WTC11 (cell line): ENCODE results near the gene SPAG9. TPM values are rescaled to one million over a fixed set of nuclear protein-coding genes. Genes with fewer than 3 reads are reported as not detected.

Experiments used
- ATAC-seq: fragments of 200-7000 bp; cut with Tn5 transposase; 2 replicates; pipeline ENCODE4 v1.10.0; 2021; ENCODE audit warnings: mild to moderate bottlenecking, moderate library complexity
- CTCF ChIA-PET: fragments of 300-600 bp; sonication (Branson Sonifier 250); formaldehyde crosslinking; loops from one replicate; lab custom pipeline; 2021; ENCODE audit warnings: antibody characterized with exemption; lab: Charles Lee
- POLR2A ChIA-PET: fragments of 350-600 bp; sonication (Branson Sonifier 250); formaldehyde crosslinking; loops from one replicate; lab custom pipeline; 2021; ENCODE audit warnings: antibody characterized with exemption; lab: Charles Lee
- DNase-seq: peaks from one replicate; pipeline ENCODE4 v3.0.0; 2021; ENCODE audit warnings: low spot score
- H3K27ac Mint-ChIP-seq: 2 replicates; pipeline ENCODE4 v1.8.0; 2021; ENCODE audit warnings: mixed read lengths
- H3K27me3 Mint-ChIP-seq: 2 replicates; pipeline ENCODE4 v1.8.0; 2021; ENCODE audit warnings: low read depth, mild to moderate bottlenecking, moderate library complexity, mixed read lengths
- H3K36me3 Mint-ChIP-seq: 2 replicates; pipeline ENCODE4 v1.8.0; 2021; ENCODE audit warnings: mixed read lengths
- H3K4me1 Mint-ChIP-seq: 2 replicates; pipeline ENCODE4 v1.8.0; 2022; ENCODE audit warnings: mixed read lengths
- H3K4me3 Mint-ChIP-seq: 2 replicates; pipeline ENCODE4 v1.8.0; 2021; ENCODE audit warnings: mild to moderate bottlenecking, moderate library complexity, mixed read lengths
- H3K9me3 Mint-ChIP-seq: 2 replicates; pipeline ENCODE4 v1.8.0; 2021; ENCODE audit warnings: mixed read lengths
- CBFB ChIP-seq: sonication (generic); formaldehyde crosslinking; IDR thresholded peaks from 2 replicates; pipeline ENCODE4 v1.8.1; 2022; ENCODE audit warnings: mild to moderate bottlenecking, low read depth, missing genetic modification reagents
- JUN ChIP-seq: sonication (generic); formaldehyde crosslinking; IDR thresholded peaks from 2 replicates; pipeline ENCODE4 v1.8.0; 2023; ENCODE audit warnings: mild to moderate bottlenecking, missing genetic modification reagents
- SMAD3 ChIP-seq: sonication (generic); formaldehyde crosslinking; IDR thresholded peaks from 2 replicates; pipeline ENCODE4 v1.8.0; 2022; ENCODE audit warnings: missing genetic modification reagents, mild to moderate bottlenecking, borderline replicate concordance
- ZBTB21 ChIP-seq: sonication (generic); formaldehyde crosslinking; IDR thresholded peaks from 2 replicates; pipeline ENCODE4 v1.8.1; 2023; ENCODE audit warnings: mild to moderate bottlenecking, missing genetic modification reagents, borderline replicate concordance
- ZNF219 ChIP-seq: sonication (generic); formaldehyde crosslinking; IDR thresholded peaks from 2 replicates; pipeline ENCODE4 v1.8.0; 2023; ENCODE audit warnings: missing genetic modification reagents, mild to moderate bottlenecking, borderline replicate concordance
- ZNF263 ChIP-seq: sonication (generic); formaldehyde crosslinking; IDR thresholded peaks from 2 replicates; pipeline ENCODE4 v1.8.1; 2022; ENCODE audit warnings: low read depth, mild to moderate bottlenecking, moderate library complexity, missing genetic modification reagents
- ZNF317 ChIP-seq: sonication (generic); formaldehyde crosslinking; IDR thresholded peaks from 2 replicates; pipeline ENCODE4 v1.8.1; 2023; ENCODE audit warnings: low read depth, mild to moderate bottlenecking, moderate library complexity, missing genetic modification reagents, borderline replicate concordance
- total RNA-seq: library from RNA; stranded (reverse); gene quantifications from 3 replicates; pipeline ENCODE4 v1.2.3, GENCODE V29; 2021
- TF ChIP-seq, protein P1 (sequence below): sonication (generic); formaldehyde crosslinking; IDR thresholded peaks from 2 replicates; pipeline ENCODE4 v1.8.0; 2023; ENCODE audit warnings: missing genetic modification reagents, mild to moderate bottlenecking, borderline replicate concordance
- TF ChIP-seq, protein P2 (sequence below): sonication (generic); formaldehyde crosslinking; IDR thresholded peaks from 2 replicates; pipeline ENCODE4 v1.8.1; 2023; ENCODE audit warnings: mild to moderate bottlenecking, missing genetic modification reagents
- TF ChIP-seq, protein P3 (sequence below): sonication (generic); formaldehyde crosslinking; IDR thresholded peaks from 2 replicates; pipeline ENCODE4 v1.8.0; 2023; ENCODE audit warnings: mild to moderate bottlenecking, missing genetic modification reagents
- TF ChIP-seq, protein P4 (sequence below): sonication (generic); formaldehyde crosslinking; IDR thresholded peaks from 2 replicates; pipeline ENCODE4 v1.8.0; 2022; ENCODE audit warnings: mild to moderate bottlenecking, missing genetic modification reagents
- TF ChIP-seq, protein P5 (sequence below): sonication (generic); formaldehyde crosslinking; IDR thresholded peaks from 2 replicates; pipeline ENCODE4 v1.8.1; 2023; ENCODE audit warnings: mild to moderate bottlenecking, missing genetic modification reagents
- TF ChIP-seq, protein P6 (sequence below): sonication (generic); formaldehyde crosslinking; conservative IDR thresholded peaks from 2 replicates; pipeline ENCODE4 v1.8.1; 2023; ENCODE audit warnings: mild to moderate bottlenecking, low read depth, missing genetic modification reagents, moderate library complexity
- TF ChIP-seq, protein P7 (sequence below): sonication (generic); formaldehyde crosslinking; IDR thresholded peaks from 2 replicates; pipeline ENCODE4 v1.8.1; 2022; ENCODE audit warnings: mild to moderate bottlenecking, missing genetic modification reagents, moderate library complexity, borderline replicate concordance
- TF ChIP-seq, protein P8 (sequence below): sonication (generic); formaldehyde crosslinking; conservative IDR thresholded peaks from 2 replicates; pipeline ENCODE4 v1.8.1; 2022; ENCODE audit warnings: mild to moderate bottlenecking, missing genetic modification reagents
- TF ChIP-seq, protein P9 (sequence below): sonication (generic); formaldehyde crosslinking; IDR thresholded peaks from 2 replicates; pipeline ENCODE4 v1.8.1; 2023; ENCODE audit warnings: mild to moderate bottlenecking, missing genetic modification reagents, moderate library complexity
- TF ChIP-seq, protein P10 (sequence below): fragments of 250-450 bp; sonication (Bioruptor Pico); IDR thresholded peaks from 2 replicates; pipeline ENCODE4 v2.1.2; 2022; ENCODE audit warnings: mild to moderate bottlenecking, moderate library complexity

The SPAG9 gene
- total RNA-seq, 1 experiment from 2014 or later: 51.9 TPM

DNA sequence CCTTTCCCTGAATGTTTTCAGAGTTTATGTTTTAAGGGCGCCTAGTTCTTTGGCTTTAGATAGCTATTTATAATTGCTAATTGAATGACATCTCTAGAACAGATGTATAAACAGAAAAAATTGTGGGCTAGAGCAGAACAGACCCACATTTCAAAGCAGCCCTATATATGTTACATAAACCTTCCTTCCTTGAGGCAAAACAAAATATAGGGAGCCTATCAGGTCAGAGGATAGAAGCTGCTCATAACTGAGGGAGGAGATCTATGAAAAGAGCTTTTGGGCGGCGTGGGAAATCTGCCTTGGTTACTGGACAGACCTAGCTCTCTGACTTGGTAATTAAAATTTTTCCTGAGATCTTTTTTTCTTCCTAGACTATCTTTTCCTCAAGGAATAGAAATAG lies 68.4 kb downstream of the SPAG9 start:
- Mint-ChIP-seq H3K4me3 (no peak overlapping the region), H3K27ac (no peak overlapping the region), H3K9me3 (no peaks in the 10 kb centered on the region), H3K4me1 (peaks cover 10% of the 10 kb centered on the region), H3K27me3 (no peaks in the 10 kb centered on the region), H3K36me3 (no peaks in the 10 kb centered on the region)
- ChIA-PET CTCF (interaction anchor here (1.2 kb wide), 1 partner anchor 51 kb away, joined by 4 read pairs; no protein-coding TSS in a partner anchor), POLR2A (no interaction called here)
- DNase-seq (no peak), ATAC-seq (no peak)
- TF ChIP-seq SMAD3 (CRISPR knock-in tag) (no peak), ZNF219 (CRISPR knock-in tag) (no peak), ZBTB21 (CRISPR knock-in tag) (no peak), JUN (CRISPR knock-in tag) (no peak), CBFB (no peak), ZNF263 (CRISPR knock-in tag) (no peak), ZNF317 (CRISPR knock-in tag) (no peak)
- TF ChIP-seq, protein P1, sequence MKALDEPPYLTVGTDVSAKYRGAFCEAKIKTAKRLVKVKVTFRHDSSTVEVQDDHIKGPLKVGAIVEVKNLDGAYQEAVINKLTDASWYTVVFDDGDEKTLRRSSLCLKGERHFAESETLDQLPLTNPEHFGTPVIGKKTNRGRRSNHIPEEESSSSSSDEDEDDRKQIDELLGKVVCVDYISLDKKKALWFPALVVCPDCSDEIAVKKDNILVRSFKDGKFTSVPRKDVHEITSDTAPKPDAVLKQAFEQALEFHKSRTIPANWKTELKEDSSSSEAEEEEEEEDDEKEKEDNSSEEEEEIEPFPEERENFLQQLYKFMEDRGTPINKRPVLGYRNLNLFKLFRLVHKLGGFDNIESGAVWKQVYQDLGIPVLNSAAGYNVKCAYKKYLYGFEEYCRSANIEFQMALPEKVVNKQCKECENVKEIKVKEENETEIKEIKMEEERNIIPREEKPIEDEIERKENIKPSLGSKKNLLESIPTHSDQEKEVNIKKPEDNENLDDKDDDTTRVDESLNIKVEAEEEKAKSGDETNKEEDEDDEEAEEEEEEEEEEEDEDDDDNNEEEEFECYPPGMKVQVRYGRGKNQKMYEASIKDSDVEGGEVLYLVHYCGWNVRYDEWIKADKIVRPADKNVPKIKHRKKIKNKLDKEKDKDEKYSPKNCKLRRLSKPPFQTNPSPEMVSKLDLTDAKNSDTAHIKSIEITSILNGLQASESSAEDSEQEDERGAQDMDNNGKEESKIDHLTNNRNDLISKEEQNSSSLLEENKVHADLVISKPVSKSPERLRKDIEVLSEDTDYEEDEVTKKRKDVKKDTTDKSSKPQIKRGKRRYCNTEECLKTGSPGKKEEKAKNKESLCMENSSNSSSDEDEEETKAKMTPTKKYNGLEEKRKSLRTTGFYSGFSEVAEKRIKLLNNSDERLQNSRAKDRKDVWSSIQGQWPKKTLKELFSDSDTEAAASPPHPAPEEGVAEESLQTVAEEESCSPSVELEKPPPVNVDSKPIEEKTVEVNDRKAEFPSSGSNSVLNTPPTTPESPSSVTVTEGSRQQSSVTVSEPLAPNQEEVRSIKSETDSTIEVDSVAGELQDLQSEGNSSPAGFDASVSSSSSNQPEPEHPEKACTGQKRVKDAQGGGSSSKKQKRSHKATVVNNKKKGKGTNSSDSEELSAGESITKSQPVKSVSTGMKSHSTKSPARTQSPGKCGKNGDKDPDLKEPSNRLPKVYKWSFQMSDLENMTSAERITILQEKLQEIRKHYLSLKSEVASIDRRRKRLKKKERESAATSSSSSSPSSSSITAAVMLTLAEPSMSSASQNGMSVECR (CRISPR knock-in tag): no peak
- TF ChIP-seq, protein P2, sequence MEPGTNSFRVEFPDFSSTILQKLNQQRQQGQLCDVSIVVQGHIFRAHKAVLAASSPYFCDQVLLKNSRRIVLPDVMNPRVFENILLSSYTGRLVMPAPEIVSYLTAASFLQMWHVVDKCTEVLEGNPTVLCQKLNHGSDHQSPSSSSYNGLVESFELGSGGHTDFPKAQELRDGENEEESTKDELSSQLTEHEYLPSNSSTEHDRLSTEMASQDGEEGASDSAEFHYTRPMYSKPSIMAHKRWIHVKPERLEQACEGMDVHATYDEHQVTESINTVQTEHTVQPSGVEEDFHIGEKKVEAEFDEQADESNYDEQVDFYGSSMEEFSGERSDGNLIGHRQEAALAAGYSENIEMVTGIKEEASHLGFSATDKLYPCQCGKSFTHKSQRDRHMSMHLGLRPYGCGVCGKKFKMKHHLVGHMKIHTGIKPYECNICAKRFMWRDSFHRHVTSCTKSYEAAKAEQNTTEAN (CRISPR knock-in tag): no peak
- TF ChIP-seq, protein P3, sequence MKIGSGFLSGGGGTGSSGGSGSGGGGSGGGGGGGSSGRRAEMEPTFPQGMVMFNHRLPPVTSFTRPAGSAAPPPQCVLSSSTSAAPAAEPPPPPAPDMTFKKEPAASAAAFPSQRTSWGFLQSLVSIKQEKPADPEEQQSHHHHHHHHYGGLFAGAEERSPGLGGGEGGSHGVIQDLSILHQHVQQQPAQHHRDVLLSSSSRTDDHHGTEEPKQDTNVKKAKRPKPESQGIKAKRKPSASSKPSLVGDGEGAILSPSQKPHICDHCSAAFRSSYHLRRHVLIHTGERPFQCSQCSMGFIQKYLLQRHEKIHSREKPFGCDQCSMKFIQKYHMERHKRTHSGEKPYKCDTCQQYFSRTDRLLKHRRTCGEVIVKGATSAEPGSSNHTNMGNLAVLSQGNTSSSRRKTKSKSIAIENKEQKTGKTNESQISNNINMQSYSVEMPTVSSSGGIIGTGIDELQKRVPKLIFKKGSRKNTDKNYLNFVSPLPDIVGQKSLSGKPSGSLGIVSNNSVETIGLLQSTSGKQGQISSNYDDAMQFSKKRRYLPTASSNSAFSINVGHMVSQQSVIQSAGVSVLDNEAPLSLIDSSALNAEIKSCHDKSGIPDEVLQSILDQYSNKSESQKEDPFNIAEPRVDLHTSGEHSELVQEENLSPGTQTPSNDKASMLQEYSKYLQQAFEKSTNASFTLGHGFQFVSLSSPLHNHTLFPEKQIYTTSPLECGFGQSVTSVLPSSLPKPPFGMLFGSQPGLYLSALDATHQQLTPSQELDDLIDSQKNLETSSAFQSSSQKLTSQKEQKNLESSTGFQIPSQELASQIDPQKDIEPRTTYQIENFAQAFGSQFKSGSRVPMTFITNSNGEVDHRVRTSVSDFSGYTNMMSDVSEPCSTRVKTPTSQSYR (CRISPR knock-in tag): no peak
- TF ChIP-seq, protein P4, sequence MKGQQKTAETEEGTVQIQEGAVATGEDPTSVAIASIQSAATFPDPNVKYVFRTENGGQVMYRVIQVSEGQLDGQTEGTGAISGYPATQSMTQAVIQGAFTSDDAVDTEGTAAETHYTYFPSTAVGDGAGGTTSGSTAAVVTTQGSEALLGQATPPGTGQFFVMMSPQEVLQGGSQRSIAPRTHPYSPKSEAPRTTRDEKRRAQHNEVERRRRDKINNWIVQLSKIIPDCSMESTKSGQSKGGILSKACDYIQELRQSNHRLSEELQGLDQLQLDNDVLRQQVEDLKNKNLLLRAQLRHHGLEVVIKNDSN (CRISPR knock-in tag): no peak
- TF ChIP-seq, protein P5, sequence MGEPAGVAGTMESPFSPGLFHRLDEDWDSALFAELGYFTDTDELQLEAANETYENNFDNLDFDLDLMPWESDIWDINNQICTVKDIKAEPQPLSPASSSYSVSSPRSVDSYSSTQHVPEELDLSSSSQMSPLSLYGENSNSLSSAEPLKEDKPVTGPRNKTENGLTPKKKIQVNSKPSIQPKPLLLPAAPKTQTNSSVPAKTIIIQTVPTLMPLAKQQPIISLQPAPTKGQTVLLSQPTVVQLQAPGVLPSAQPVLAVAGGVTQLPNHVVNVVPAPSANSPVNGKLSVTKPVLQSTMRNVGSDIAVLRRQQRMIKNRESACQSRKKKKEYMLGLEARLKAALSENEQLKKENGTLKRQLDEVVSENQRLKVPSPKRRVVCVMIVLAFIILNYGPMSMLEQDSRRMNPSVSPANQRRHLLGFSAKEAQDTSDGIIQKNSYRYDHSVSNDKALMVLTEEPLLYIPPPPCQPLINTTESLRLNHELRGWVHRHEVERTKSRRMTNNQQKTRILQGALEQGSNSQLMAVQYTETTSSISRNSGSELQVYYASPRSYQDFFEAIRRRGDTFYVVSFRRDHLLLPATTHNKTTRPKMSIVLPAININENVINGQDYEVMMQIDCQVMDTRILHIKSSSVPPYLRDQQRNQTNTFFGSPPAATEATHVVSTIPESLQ (CRISPR knock-in tag): no peak
- TF ChIP-seq, protein P6, sequence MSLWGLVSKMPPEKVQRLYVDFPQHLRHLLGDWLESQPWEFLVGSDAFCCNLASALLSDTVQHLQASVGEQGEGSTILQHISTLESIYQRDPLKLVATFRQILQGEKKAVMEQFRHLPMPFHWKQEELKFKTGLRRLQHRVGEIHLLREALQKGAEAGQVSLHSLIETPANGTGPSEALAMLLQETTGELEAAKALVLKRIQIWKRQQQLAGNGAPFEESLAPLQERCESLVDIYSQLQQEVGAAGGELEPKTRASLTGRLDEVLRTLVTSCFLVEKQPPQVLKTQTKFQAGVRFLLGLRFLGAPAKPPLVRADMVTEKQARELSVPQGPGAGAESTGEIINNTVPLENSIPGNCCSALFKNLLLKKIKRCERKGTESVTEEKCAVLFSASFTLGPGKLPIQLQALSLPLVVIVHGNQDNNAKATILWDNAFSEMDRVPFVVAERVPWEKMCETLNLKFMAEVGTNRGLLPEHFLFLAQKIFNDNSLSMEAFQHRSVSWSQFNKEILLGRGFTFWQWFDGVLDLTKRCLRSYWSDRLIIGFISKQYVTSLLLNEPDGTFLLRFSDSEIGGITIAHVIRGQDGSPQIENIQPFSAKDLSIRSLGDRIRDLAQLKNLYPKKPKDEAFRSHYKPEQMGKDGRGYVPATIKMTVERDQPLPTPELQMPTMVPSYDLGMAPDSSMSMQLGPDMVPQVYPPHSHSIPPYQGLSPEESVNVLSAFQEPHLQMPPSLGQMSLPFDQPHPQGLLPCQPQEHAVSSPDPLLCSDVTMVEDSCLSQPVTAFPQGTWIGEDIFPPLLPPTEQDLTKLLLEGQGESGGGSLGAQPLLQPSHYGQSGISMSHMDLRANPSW (CRISPR knock-in tag): no peak
- TF ChIP-seq, protein P7, sequence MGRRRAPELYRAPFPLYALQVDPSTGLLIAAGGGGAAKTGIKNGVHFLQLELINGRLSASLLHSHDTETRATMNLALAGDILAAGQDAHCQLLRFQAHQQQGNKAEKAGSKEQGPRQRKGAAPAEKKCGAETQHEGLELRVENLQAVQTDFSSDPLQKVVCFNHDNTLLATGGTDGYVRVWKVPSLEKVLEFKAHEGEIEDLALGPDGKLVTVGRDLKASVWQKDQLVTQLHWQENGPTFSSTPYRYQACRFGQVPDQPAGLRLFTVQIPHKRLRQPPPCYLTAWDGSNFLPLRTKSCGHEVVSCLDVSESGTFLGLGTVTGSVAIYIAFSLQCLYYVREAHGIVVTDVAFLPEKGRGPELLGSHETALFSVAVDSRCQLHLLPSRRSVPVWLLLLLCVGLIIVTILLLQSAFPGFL (CRISPR knock-in tag): no peak
- TF ChIP-seq, protein P8, sequence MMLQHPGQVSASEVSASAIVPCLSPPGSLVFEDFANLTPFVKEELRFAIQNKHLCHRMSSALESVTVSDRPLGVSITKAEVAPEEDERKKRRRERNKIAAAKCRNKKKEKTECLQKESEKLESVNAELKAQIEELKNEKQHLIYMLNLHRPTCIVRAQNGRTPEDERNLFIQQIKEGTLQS (CRISPR knock-in tag): no peak
- TF ChIP-seq, protein P9, sequence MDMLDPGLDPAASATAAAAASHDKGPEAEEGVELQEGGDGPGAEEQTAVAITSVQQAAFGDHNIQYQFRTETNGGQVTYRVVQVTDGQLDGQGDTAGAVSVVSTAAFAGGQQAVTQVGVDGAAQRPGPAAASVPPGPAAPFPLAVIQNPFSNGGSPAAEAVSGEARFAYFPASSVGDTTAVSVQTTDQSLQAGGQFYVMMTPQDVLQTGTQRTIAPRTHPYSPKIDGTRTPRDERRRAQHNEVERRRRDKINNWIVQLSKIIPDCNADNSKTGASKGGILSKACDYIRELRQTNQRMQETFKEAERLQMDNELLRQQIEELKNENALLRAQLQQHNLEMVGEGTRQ (CRISPR knock-in tag): no peak
- TF ChIP-seq, protein P10, sequence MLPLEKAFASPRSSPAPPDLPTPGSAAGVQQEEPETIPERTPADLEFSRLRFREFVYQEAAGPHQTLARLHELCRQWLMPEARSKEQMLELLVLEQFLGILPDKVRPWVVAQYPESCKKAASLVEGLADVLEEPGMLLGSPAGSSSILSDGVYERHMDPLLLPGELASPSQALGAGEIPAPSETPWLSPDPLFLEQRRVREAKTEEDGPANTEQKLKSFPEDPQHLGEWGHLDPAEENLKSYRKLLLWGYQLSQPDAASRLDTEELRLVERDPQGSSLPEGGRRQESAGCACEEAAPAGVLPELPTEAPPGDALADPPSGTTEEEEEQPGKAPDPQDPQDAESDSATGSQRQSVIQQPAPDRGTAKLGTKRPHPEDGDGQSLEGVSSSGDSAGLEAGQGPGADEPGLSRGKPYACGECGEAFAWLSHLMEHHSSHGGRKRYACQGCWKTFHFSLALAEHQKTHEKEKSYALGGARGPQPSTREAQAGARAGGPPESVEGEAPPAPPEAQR: no peak
